Endothelial cell of umbilical vein (primary cell): Measurements from ENCODE around the gene COPZ2. TPM values are rescaled to one million over a fixed set of nuclear protein-coding genes. Genes with fewer than 3 reads are reported as not detected.

Experiments
- BruUV-seq: library from RNA; stranded (reverse); fragments of 400-500 nt; replicated peaks from 2 replicates; lab custom pipeline; 2021; lab: Mats Ljungman, UMichigan
- CTCF ChIA-PET: fragments of 300-600, 350-600 bp; sonication (Branson Sonifier 250); formaldehyde crosslinking; loops from one replicate; lab custom pipeline; 2021; ENCODE audit warnings: antibody characterized with exemption, inconsistent platforms; lab: Charles Lee
- POLR2A ChIA-PET: fragments of 300-600, 350-600 bp; sonication (Branson Sonifier 250); formaldehyde crosslinking; loops from one replicate; lab custom pipeline; 2021; ENCODE audit warnings: antibody characterized with exemption, inconsistent platforms; lab: Charles Lee
- DNase-seq: peaks from one replicate; pipeline ENCODE4 v3.0.0-alpha.2; 2011; ENCODE audit warnings: low read depth, low spot score
- FAIRE-seq: peaks from 2 replicates; lab custom pipeline; 2011; peaks lifted over from hg19 to GRCh38; lab: Jason Lieb, UNC
- H2AFZ ChIP-seq: 2 replicates; pipeline ENCODE4 v1.6.0; 2012; ENCODE audit warnings: low read depth, low read length, control low read depth, inconsistent platforms
- H3K27ac ChIP-seq: 2 replicates; pipeline ENCODE4 v1.5.1; 2011; ENCODE audit warnings: low read depth, mild to moderate bottlenecking, control low read depth, low read length, moderate library complexity; ENCODE audit not compliant: insufficient read depth
- H3K27me3 ChIP-seq, 2 experiments: 2 replicates each; pipeline versions ENCODE4 v1.6.0 to v1.6.1; 2011; ENCODE audit warnings: low read length in 2 of 2, mixed read lengths in 1 of 2; ENCODE audit not compliant: control insufficient read depth in 2 of 2, insufficient read depth in 2 of 2
- H3K36me3 ChIP-seq, 2 experiments: 2 replicates in 1 of 2; 3 replicates in 1 of 2; pipeline ENCODE4 v1.5.1; 2011; ENCODE audit warnings: low read length in 2 of 2, mild to moderate bottlenecking in 1 of 2, moderate library complexity in 1 of 2; ENCODE audit not compliant: control insufficient read depth in 2 of 2, insufficient read depth in 2 of 2; ENCODE audit errors: extremely low read depth in 1 of 2
- H3K4me1 ChIP-seq: 3 replicates; pipeline ENCODE4 v1.5.1; 2011; ENCODE audit warnings: mild to moderate bottlenecking, low read length; ENCODE audit not compliant: control insufficient read depth, insufficient read depth; ENCODE audit errors: extremely low read depth
- H3K4me2 ChIP-seq: 2 replicates; pipeline ENCODE4 v1.6.1; 2011; ENCODE audit warnings: low read length, control low read depth, mixed read lengths; ENCODE audit not compliant: insufficient read depth
- H3K4me3 ChIP-seq, 3 experiments: fragments of 200-600 bp in 1 of 3; sonication (generic), shearing (Covaris generic) in 1 of 3; replicated peaks in 1 of 3; 2 replicates each; pipeline ENCODE4 v1.5.1; 2011 to 2016; ENCODE audit warnings: control low read depth in 3 of 3, low read length in 3 of 3, mild to moderate bottlenecking in 2 of 3, inconsistent platforms in 1 of 3, low read depth in 1 of 3, moderate library complexity in 1 of 3; ENCODE audit not compliant: insufficient read depth in 1 of 3
- H3K79me2 ChIP-seq: 2 replicates; pipeline ENCODE4 v1.6.0; 2012; ENCODE audit warnings: low read length, inconsistent platforms; ENCODE audit not compliant: control insufficient read depth, insufficient read depth
- H3K9ac ChIP-seq: replicated peaks from 2 replicates; pipeline ENCODE3; 2011; ENCODE audit warnings: low read length, control low read depth; ENCODE audit not compliant: insufficient read depth; ENCODE audit errors: extremely low read depth
- H3K9me1 ChIP-seq: replicated peaks from 3 replicates; pipeline ENCODE4 v1.6.0; 2011; ENCODE audit warnings: mild to moderate bottlenecking, low read length; ENCODE audit not compliant: control insufficient read depth, insufficient read depth; ENCODE audit errors: extremely low read depth
- H3K9me3 ChIP-seq: replicated peaks from 2 replicates; pipeline ENCODE4 v1.5.1; 2012; ENCODE audit warnings: low read length, inconsistent platforms; ENCODE audit not compliant: control insufficient read depth, insufficient read depth
- H4K20me1 ChIP-seq: replicated peaks from 2 replicates; pipeline ENCODE3; 2011; ENCODE audit warnings: mild to moderate bottlenecking, low read length; ENCODE audit not compliant: control insufficient read depth, insufficient read depth; ENCODE audit errors: extremely low read depth
- EZH2 ChIP-seq: IDR thresholded peaks from 2 replicates; pipeline ENCODE4 v1.6.1; 2012; ENCODE audit warnings: borderline replicate concordance, low read depth, mild to moderate bottlenecking, moderate library complexity, low read length, inconsistent platforms; ENCODE audit not compliant: severe bottlenecking
- FOS ChIP-seq: IDR thresholded peaks from 2 replicates; pipeline ENCODE4 v1.6.1; 2011; ENCODE audit warnings: mild to moderate bottlenecking, low read length, moderate library complexity, borderline replicate concordance; ENCODE audit not compliant: insufficient read depth
- GATA2 ChIP-seq: IDR thresholded peaks from 2 replicates; pipeline ENCODE4 v1.7.0; 2011; ENCODE audit warnings: low read depth, mild to moderate bottlenecking, moderate library complexity, mixed read lengths, low read length; ENCODE audit not compliant: insufficient read length, insufficient read depth
- MAX ChIP-seq: IDR thresholded peaks from 2 replicates; pipeline ENCODE4 v1.6.1; 2011; ENCODE audit not compliant: insufficient read depth, insufficient read length
- MYC ChIP-seq: IDR thresholded peaks from one replicate; pipeline ENCODE4 v1.6.1; 2011; ENCODE audit warnings: mild to moderate bottlenecking, low read depth, low read length
- POLR2A ChIP-seq: IDR thresholded peaks from 2 replicates; pipeline ENCODE4 v1.6.1; 2012; ENCODE audit warnings: low read depth, mild to moderate bottlenecking, control low read depth, low read length
- POLR2AphosphoS5 ChIP-seq: IDR thresholded peaks from 2 replicates; pipeline ENCODE4 v1.6.1; 2012; ENCODE audit warnings: low read depth, mild to moderate bottlenecking, control low read depth, low read length, moderate library complexity; ENCODE audit not compliant: insufficient read depth
- dilution Hi-C: fragments of 300-500 bp; cut with MboI; formaldehyde crosslinking; loops from one replicate; pipeline ENCODE4 v1.15.0; 2019; ENCODE audit warnings: low sequenced_read_pairs; ENCODE audit not compliant: extremely low pct_ligation_motif_present
- intact Hi-C: fragments of 100-400 bp; cut with micrococcal nuclease; formaldehyde crosslinking; loops from one replicate; pipeline ENCODE4 v1.10.0; 2022
- polyA plus RNA-seq, 4 experiments: library from polyadenylated mRNA; depleted of rRNA in 3 of 4; stranded (reverse) in 3 of 4; unstranded in 1 of 4; fragments of >200 nt; gene quantifications; 2 replicates each; pipeline versions ENCODE4 v1.2.1 to v1.2.3, GENCODE V29; 2011 to 2012; ENCODE audit warnings: missing spikeins in 1 of 4
- total RNA-seq: library from RNA; stranded (reverse); gene quantifications from 2 replicates; pipeline ENCODE4 v1.2.3, GENCODE V29; 2021

Gene COPZ2
- total and polyA plus RNA-seq, 2 donors (not counting 3 experiments of a cell fraction or from before 2014, with no cell fraction given) = 16.3 to 28.1 TPM

- Histone ChIP-seq H3K9ac (no peak overlapping the region), H3K79me2 (no peaks in the 10 kb centered on the region), H3K9me3 (no peaks in the 10 kb centered on the region), H3K4me3 (no peak overlapping the region), H3K9me1 (no peaks in the 10 kb centered on the region), H3K4me2 (no peak overlapping the region), H3K27ac (no peak overlapping the region), H3K4me1 (peaks cover 30% of the 10 kb centered on the region), H2AFZ (no peak overlapping the region), H3K27me3 (no peaks in the 10 kb centered on the region), H4K20me1 (no peaks in the 10 kb centered on the region), H3K36me3 (no peaks in the 10 kb centered on the region)
- POLR2A ChIA-PET = interaction anchor here (0.6 to 0.7 kb wide), 2 partner anchors 15 to 46 kb away, joined by 3 to 4 read pairs; no protein-coding TSS in a partner anchor
- intact Hi-C loops (no loop called here), dilution Hi-C loops (no loop called here)
- DNase-seq (no peak), FAIRE-seq (no peak)
- CTCF ChIA-PET = interaction anchor here (1.2 to 2.7 kb wide), 2 partner anchors 16 to 22 kb away, joined by 3 to 11 read pairs; no protein-coding TSS in a partner anchor
- BruUV-seq = no TSS peak
- no peak for TF ChIP-seq MAX
- TF ChIP-seq EZH2 = no peak
- TF ChIP-seq GATA2 = no peak
- no peak for TF ChIP-seq MYC
- no peak for TF ChIP-seq POLR2A
- TF ChIP-seq FOS = no peak
- TF ChIP-seq POLR2AphosphoS5 = no peak
Observed at GRCh38 chr17:48001197-48001596, 36.4 kb downstream of the COPZ2 start.

- Histone ChIP-seq H3K79me2 (no peaks in the 10 kb centered on the region), H3K4me1 (peaks cover 22% of the 10 kb centered on the region), H3K4me3 (no peak overlapping the region), H4K20me1 (no peaks in the 10 kb centered on the region), H3K27me3 (no peaks in the 10 kb centered on the region), H3K36me3 (no peaks in the 10 kb centered on the region), H3K4me2 (no peak overlapping the region), H3K9me3 (no peaks in the 10 kb centered on the region), H3K9ac (no peak overlapping the region), H2AFZ (no peak overlapping the region), H3K27ac (no peak overlapping the region), H3K9me1 (no peaks in the 10 kb centered on the region)
- FAIRE-seq = peak; percentile 62
- TF ChIP-seq POLR2AphosphoS5 = no peak
- TF ChIP-seq FOS = peak; percentile 33
- ChIA-PET CTCF (interaction anchor here (0.6 to 2.7 kb wide), 6 partner anchors 12 to 80 kb away, joined by 3 to 17 read pairs (median 8); no protein-coding TSS in a partner anchor), POLR2A (no interaction called here)
- BruUV-seq = no TSS peak
- DNase-seq = peak; percentile 21
- intact Hi-C loops = no loop called here
- dilution Hi-C loops = no loop called here
Observed at GRCh38 chr17:47999582-47999981, 38.0 kb downstream of the COPZ2 start.
